Prostate gland (tissue), 2 donors: ENCODE results near the gene HEBP2. TPM values are rescaled to one million over a fixed set of nuclear protein-coding genes. Genes with fewer than 3 reads are reported as not detected.

Experiments used
- DNase-seq: peaks from one replicate; pipeline ENCODE4 v3.0.0-alpha.2; 2019; ENCODE audit warnings: low spot score
- H3K27ac ChIP-seq, 2 donors: fragments of 200-600 bp; sonication (generic); 2 replicates each; pipeline ENCODE4 v1.5.1; 2017 to 2019
- H3K27me3 ChIP-seq: fragments of 200-600 bp; sonication (generic); replicated peaks from 2 replicates; pipeline ENCODE4 v1.5.1; 2019; ENCODE audit not compliant: insufficient read depth
- H3K36me3 ChIP-seq, 2 donors: fragments of 200-600 bp; sonication (generic); 1 replicate in 1 of 2; 2 replicates in 1 of 2; pipeline versions ENCODE4 v1.5.1 to v1.8.1; 2017 to 2019
- H3K4me1 ChIP-seq: fragments of 200-600 bp; sonication (generic); replicated peaks from 2 replicates; pipeline ENCODE4 v1.5.1; 2019
- H3K4me3 ChIP-seq, 2 donors: fragments of 200-600 bp; sonication (generic); 2 replicates each; pipeline ENCODE4 v1.5.1; 2017 to 2019
- H3K9me3 ChIP-seq: fragments of 200-600 bp; sonication (generic); 2 replicates; pipeline ENCODE4 v1.5.1; 2017
- POLR2A ChIP-seq: fragments of 450-650 bp; IDR thresholded peaks from one replicate; pipeline ENCODE4 v1.6.1; 2016; ENCODE audit warnings: antibody characterized with exemption, mild to moderate bottlenecking
- POLR2AphosphoS5 ChIP-seq: sonication (generic); formaldehyde crosslinking; IDR thresholded peaks from one replicate; pipeline ENCODE4 v1.6.1; 2017; ENCODE audit warnings: antibody characterized with exemption
- WGBS: methylation state at CpG from one replicate; pipeline ENCODE4 v1.1.5; 2018; 5-methylcytosine and 5-hydroxymethylcytosine counted together
- intact Hi-C: fragments of 100-400 bp; cut with DNase I; formaldehyde crosslinking; loops from one replicate; pipeline ENCODE4 v1.14.2; 2022
- total RNA-seq, 2 donors: library from RNA; depleted of rRNA; stranded (reverse); fragments of >200 nt; gene quantifications; one replicate each; pipeline ENCODE4 v1.1.0, GENCODE V29; 2016
- TF ChIP-seq, protein P1 (sequence below), 4 experiments: fragments of 200-600 bp in 2 of 4; fragments of 450-650 bp in 2 of 4; sonication (generic) in 2 of 4; IDR thresholded peaks; 1 replicate in 3 of 4; 2 replicates in 1 of 4; pipeline ENCODE4 v1.5.1; 2016 to 2019; ENCODE audit warnings: antibody characterized with exemption in 4 of 4, mild to moderate bottlenecking in 2 of 4, moderate library complexity in 2 of 4

Gene HEBP2
- total RNA-seq, 2 donors from 2014 or later = 95.4 to 187 TPM

DNA sequence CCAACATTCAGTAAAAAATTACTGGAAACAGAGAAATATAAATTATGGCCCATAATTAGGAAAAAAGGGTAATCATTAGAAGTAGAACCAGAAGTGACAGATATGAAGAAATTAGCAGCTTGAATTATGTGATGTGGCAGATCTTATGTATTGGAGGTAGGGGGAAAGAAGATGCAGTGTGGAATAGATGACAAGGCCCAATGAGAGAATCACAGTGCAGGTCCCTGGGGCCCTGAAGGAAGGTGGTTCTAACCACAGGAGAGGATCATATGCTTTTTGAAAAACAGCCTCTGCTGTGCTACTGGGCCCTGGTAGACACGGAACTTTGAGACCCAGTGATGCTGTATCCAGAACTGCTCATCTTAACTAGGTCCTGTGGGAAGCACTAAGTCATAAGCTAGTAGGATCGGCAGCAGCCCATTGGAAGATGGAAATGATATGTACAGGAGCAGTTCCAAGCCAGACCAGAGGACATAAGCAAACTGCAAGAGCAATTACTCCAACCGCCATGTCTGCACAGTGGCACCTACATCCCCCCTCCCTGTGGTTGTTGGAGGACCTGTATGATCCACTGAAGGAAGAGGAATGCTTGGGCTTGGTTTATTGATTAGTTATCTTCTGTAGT lies 14.2 kb downstream of the HEBP2 start:
- Histone ChIP-seq H3K4me1 (no peaks in the 10 kb centered on the region), H3K36me3 (no peaks in the 10 kb centered on the region), H3K27ac (no peak overlapping the region), H3K4me3 (no peak overlapping the region), H3K27me3 (no peaks in the 10 kb centered on the region), H3K9me3 (no peaks in the 10 kb centered on the region)
- WGBS = 94% methylated on average over 3 of the region's 3 CpGs
- no peak for DNase-seq
- TF ChIP-seq POLR2AphosphoS5 (no peak), POLR2A (no peak)
- TF ChIP-seq, protein P1, sequence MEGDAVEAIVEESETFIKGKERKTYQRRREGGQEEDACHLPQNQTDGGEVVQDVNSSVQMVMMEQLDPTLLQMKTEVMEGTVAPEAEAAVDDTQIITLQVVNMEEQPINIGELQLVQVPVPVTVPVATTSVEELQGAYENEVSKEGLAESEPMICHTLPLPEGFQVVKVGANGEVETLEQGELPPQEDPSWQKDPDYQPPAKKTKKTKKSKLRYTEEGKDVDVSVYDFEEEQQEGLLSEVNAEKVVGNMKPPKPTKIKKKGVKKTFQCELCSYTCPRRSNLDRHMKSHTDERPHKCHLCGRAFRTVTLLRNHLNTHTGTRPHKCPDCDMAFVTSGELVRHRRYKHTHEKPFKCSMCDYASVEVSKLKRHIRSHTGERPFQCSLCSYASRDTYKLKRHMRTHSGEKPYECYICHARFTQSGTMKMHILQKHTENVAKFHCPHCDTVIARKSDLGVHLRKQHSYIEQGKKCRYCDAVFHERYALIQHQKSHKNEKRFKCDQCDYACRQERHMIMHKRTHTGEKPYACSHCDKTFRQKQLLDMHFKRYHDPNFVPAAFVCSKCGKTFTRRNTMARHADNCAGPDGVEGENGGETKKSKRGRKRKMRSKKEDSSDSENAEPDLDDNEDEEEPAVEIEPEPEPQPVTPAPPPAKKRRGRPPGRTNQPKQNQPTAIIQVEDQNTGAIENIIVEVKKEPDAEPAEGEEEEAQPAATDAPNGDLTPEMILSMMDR (IDR thresholded peaks at IDR 0.05) = no peak
- intact Hi-C loops = no loop called here

DNA sequence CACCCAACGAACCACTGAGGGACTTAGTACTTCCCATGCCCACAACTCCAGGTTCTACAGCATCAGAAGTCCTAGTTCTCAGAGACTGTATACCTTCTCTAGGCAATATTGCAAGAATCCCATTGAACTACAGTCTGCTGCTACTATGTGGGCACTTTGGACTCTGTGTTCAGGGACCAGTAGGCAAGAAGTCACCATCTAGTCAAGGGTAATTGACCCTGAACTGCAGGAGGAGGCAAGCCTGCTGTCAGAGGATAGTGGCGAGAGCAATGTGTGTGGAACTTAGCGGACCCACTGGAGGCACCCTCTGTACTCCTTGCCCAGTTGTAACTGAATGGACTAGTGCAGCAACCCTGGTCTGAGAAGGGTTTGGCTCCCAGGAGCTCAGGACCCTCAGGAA lies 15.7 kb downstream of the HEBP2 start:
- intact Hi-C loops = loop anchor here (10.0 kb wide), 2 partner anchors 165 to 345 kb away; no protein-coding TSS in a partner anchor
- DNase-seq = no peak
- TF ChIP-seq POLR2A = no peak
- no peak for TF ChIP-seq POLR2AphosphoS5
- TF ChIP-seq, protein P1 (IDR thresholded peaks at IDR 0.05) = no peak
- 98% methylated on average over 3 of the region's 3 CpGs for WGBS
- no peaks in the 10 kb centered on the region for H3K36me3 ChIP-seq
- H3K4me1 ChIP-seq = no peaks in the 10 kb centered on the region
- H3K27ac ChIP-seq = no peak overlapping the region
- no peaks in the 10 kb centered on the region for H3K27me3 ChIP-seq
- H3K4me3 ChIP-seq = no peak overlapping the region
- no peaks in the 10 kb centered on the region for H3K9me3 ChIP-seq

DNA sequence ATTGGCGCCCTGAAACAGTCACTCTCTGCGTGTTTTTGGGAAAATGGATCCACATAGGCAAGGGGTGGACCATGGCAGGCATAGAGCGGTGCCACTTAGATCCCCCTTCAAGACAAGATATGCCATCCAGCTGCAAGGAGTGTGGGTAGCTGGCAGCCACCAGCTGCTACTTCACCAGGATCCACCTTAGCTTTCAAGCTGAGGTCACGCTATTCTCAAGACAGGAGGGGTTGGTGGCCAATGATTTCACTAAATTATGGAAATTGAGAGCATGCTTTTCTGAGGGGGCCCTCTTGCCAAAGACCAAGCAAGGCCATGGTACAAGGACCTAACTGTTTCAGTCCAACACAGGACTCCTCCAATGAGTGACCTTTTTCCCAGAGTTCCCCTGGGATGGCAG lies 16.3 kb downstream of the HEBP2 start:
- intact Hi-C loops = loop anchor here (10.0 kb wide), 2 partner anchors 164 to 344 kb away; no protein-coding TSS in a partner anchor
- WGBS = 98% methylated on average over 4 of the region's 4 CpGs
- Histone ChIP-seq H3K36me3 (no peaks in the 10 kb centered on the region), H3K9me3 (no peaks in the 10 kb centered on the region), H3K27ac (no peak overlapping the region), H3K27me3 (no peaks in the 10 kb centered on the region), H3K4me1 (no peaks in the 10 kb centered on the region), H3K4me3 (no peak overlapping the region)
- no peak for DNase-seq
- no peak for TF ChIP-seq POLR2AphosphoS5
- no peak for TF ChIP-seq POLR2A
- TF ChIP-seq, protein P1 (IDR thresholded peaks at IDR 0.05) = no peak

DNA sequence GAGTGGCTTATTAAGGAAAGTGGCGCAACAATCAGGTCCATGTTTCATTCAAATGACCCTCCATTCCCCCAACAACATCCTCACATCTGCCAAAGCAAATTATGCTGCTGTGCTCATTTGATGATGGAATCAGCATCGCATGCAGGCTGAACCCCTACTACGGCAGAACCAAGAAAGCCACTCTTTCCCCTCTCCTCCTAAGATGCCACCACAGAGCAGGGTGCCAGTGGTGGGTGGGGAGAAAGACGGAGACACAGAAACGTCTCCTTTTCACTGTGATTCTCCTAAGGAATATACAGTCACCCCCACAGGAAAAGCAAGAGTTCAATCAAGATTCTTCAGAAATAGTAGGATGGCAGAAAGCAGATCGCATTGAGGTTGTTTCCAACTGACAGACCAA lies 17.1 kb downstream of the HEBP2 start:
- 71% methylated on average over 6 of the region's 6 CpGs for WGBS
- Histone ChIP-seq H3K27me3 (no peaks in the 10 kb centered on the region), H3K4me1 (no peaks in the 10 kb centered on the region), H3K4me3 (no peak overlapping the region), H3K27ac (no peak overlapping the region), H3K9me3 (no peaks in the 10 kb centered on the region), H3K36me3 (no peaks in the 10 kb centered on the region)
- intact Hi-C loops = loop anchor here (10.0 kb wide), 2 partner anchors 164 to 344 kb away; no protein-coding TSS in a partner anchor
- no peak for TF ChIP-seq POLR2AphosphoS5
- DNase-seq = no peak

DNA sequence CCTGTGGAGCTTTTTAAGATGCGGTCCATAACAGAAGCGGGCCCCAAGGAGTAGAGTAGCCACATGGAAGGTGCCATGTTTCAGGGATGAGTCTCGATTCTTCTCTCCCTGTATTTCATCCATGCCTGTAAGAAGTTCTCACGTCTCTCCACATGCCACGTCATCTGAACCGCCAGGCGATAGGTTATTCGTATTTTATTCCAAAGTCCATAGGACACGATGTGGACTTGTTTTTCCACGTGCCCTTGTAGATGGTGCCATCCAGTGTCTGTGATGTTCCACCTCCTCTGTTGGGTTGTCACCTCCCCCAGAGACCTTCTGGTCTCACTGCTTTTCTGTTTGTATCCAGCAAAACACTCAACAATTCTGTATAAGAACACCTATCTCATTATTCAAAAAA lies 17.6 kb downstream of the HEBP2 start:
- no peak for DNase-seq
- Histone ChIP-seq H3K36me3 (no peaks in the 10 kb centered on the region), H3K9me3 (no peaks in the 10 kb centered on the region), H3K4me1 (no peaks in the 10 kb centered on the region), H3K27me3 (no peaks in the 10 kb centered on the region), H3K4me3 (no peak overlapping the region), H3K27ac (no peak overlapping the region)
- WGBS = 97% methylated on average over 10 of the region's 10 CpGs
- intact Hi-C loops = loop anchor here (10.0 kb wide), 2 partner anchors 163 to 343 kb away; no protein-coding TSS in a partner anchor
- TF ChIP-seq, protein P1 (IDR thresholded peaks at IDR 0.05) = no peak
- TF ChIP-seq POLR2A (no peak), POLR2AphosphoS5 (no peak)
